ENCODE data around the gene FBLL1. TPM values are rescaled to one million over a fixed set of nuclear protein-coding genes. Genes with fewer than 3 reads are reported as not detected.

FBLL1 gene
- 1.3 TPM in 1 of 2 replicates, not detected in the other for total RNA-seq (2014; rRNA removed; shearing (Covaris generic))
- polyA plus RNA-seq (2016; fragmentation: Nextera tagmentation; extraction: Ambion mirVana): 0.16 TPM in 1 of 2 replicates, not detected in the other

DNA sequence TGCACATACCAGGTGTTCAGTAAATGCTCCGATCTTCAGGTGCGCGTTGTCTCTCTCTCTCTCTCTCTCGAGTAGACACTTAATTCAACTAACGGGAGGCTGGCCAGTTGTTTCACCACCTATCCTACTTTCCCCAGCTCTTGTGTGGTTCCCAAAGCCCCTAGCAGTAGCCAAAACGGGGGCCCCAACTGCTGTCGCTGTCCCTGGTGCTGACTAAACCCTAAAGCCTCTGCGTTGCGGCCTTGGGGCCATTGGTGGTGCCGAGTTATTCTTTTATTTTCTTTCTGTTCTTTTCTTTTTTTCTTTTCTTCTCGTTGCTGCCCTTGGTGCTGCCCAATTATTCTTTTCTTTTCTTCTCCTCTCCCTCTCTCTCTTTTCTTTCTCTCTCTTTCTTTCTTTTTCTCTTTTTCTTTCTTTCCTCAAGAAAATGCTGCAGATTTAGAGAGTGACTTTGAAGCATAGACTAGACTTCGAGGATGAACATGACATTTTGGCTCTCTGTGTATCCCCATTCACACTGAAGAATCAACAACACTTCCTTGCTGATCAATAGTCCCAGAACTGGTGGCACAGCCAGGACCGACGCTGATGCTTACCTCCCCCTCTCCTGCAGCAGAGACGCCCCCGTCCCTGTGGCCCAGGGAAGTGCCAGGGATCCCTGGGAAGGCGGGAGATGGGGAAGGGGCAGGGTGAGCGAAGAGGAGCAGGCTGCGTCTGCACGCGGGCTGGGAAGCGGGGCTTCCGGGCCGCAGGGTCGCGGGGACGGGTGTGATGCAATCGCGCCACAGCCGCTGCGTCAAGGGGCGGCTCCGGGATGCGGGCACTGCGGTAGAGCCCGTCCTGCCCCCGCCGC lies at the start of gene FBLL1:
TSS of gene FBLL1 (plus strand) at position 785 of the 853 bp plus-strand sequence. CDS start 200 bp downstream, outside the sequence.
- Histone ChIP-seq H3K4me2 (ENCODE audit: unreplicated experiment) (peak within 1 kb of the TSS; percentile 35), H3K4me1 (ENCODE audit: insufficient read depth) (no peaks in the 10 kb centered on the region), H3K4me3 (peak within 1 kb of the TSS; percentile 34), H3K9me3 (ENCODE audit: low read depth) (no peaks in the 10 kb centered on the region), H3F3A (ENCODE audit: insufficient read depth) (peaks cover 4% of the 10 kb centered on the region), H3K27ac (no peak within 1 kb of the TSS), H3K36me3 (ENCODE audit: low read depth) (no peaks in the 10 kb centered on the region), H4K20me1 (ENCODE audit: insufficient read depth) (no peaks in the 10 kb centered on the region), H3K9ac (no peak within 1 kb of the TSS), H3K9me2 (ENCODE audit: insufficient read depth) (no peaks in the 10 kb centered on the region), H3K79me2 (ENCODE audit: insufficient read depth) (no peaks in the 10 kb centered on the region), H2AFZ (no peak within 1 kb of the TSS), H3K27me3 (replicated peaks; ENCODE audit: insufficient read depth) (peaks cover 30% of the 10 kb centered on the region)
- WGBS, 2 experiments (ENCODE audit: low coverage in 1 of 2, low lambda C conversion rate in 2 of 2, missing lambda C conversion rate in 2 of 2): 20 to 22% methylated on average over 25 to 32 of the region's 38 CpGs
- TF ChIP-seq EZH2phosphoT487 (IDR thresholded peaks at IDR 0.05; ENCODE audit: insufficient read depth, low read depth) (0 out of 2 replicates have a peak, but pooled peaks have one; percentile 34), EZH2 (IDR thresholded peaks at IDR 0.05; ENCODE audit: insufficient read depth, poor library complexity, severe bottlenecking) (peak; percentile 39)
- DNase-seq: peak; percentile 47
- in situ Hi-C loops (cut with MboI): no loop called here

GRCh38 chr5:168480601-168481000 lies 48.5 kb upstream of the FBLL1 start:
- Histone ChIP-seq H3K9me2 (ENCODE audit: insufficient read depth) (no peaks in the 10 kb centered on the region), H3K4me3 (no peak overlapping the region), H2AFZ (no peak overlapping the region), H4K20me1 (ENCODE audit: insufficient read depth) (no peaks in the 10 kb centered on the region), H3K27me3 (replicated peaks; ENCODE audit: insufficient read depth) (no peaks in the 10 kb centered on the region), H3K9me3 (ENCODE audit: low read depth) (no peaks in the 10 kb centered on the region), H3K36me3 (ENCODE audit: low read depth) (no peaks in the 10 kb centered on the region), H3F3A (ENCODE audit: insufficient read depth) (no peaks in the 10 kb centered on the region), H3K79me2 (ENCODE audit: insufficient read depth) (no peaks in the 10 kb centered on the region), H3K27ac (no peak overlapping the region), H3K9ac (no peak overlapping the region), H3K4me2 (ENCODE audit: unreplicated experiment) (no peak overlapping the region), H3K4me1 (ENCODE audit: insufficient read depth) (no peaks in the 10 kb centered on the region)
- no peak for DNase-seq
- in situ Hi-C loops (cut with MboI): no loop called here
- 86 to 91% methylated on average over 3 of the region's 3 CpGs for WGBS, 2 experiments (ENCODE audit: low coverage in 1 of 2, low lambda C conversion rate in 2 of 2, missing lambda C conversion rate in 2 of 2)
- TF ChIP-seq EZH2 (IDR thresholded peaks at IDR 0.05; ENCODE audit: insufficient read depth, poor library complexity, severe bottlenecking) (no peak), EZH2phosphoT487 (IDR thresholded peaks at IDR 0.05; ENCODE audit: insufficient read depth, low read depth) (no peak)

DNA sequence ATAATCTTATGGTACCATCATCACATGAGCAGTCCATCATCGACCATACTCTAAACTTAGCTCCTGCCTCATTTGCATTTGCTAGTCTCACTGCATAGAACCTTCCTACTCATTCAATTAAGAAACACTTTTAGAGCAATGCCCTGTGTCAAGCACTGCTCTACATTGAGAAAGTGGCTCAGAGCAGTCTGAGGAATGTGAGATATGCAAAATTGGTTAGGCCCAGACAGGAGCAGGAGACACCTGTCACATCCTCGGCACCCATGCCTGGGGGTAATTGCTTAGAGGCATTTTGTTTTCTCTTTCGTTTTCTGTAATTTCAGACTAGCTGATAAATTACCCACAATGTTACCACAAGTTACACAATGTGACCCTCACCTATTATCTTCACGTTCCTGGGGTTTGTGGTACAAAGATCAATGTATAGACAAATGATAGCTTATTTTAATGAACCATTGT lies 47.7 kb upstream of the FBLL1 start:
- H3F3A ChIP-seq (ENCODE audit: insufficient read depth): no peaks in the 10 kb centered on the region
- 70 to 73% methylated on average over 4 of the region's 4 CpGs for WGBS, 2 experiments (ENCODE audit: low coverage in 1 of 2, low lambda C conversion rate in 2 of 2, missing lambda C conversion rate in 2 of 2)
- H3K79me2 ChIP-seq (ENCODE audit: insufficient read depth): no peaks in the 10 kb centered on the region
- H3K4me2 ChIP-seq (ENCODE audit: unreplicated experiment): no peak overlapping the region
- no peak overlapping the region for H2AFZ ChIP-seq
- no peak for DNase-seq
- H3K27me3 ChIP-seq (replicated peaks; ENCODE audit: insufficient read depth): no peaks in the 10 kb centered on the region
- H3K9me2 ChIP-seq (ENCODE audit: insufficient read depth): no peaks in the 10 kb centered on the region
- H3K4me1 ChIP-seq (ENCODE audit: insufficient read depth): peaks cover 4% of the 10 kb centered on the region; the same call in 1 of the 2 replicates
- H3K27ac ChIP-seq: no peak overlapping the region
- in situ Hi-C loops (cut with MboI): no loop called here
- no peak overlapping the region for H3K4me3 ChIP-seq
- no peaks in the 10 kb centered on the region for H3K9me3 ChIP-seq (ENCODE audit: low read depth)
- H3K36me3 ChIP-seq (ENCODE audit: low read depth): no peaks in the 10 kb centered on the region
- no peaks in the 10 kb centered on the region for H4K20me1 ChIP-seq (ENCODE audit: insufficient read depth)
- H3K9ac ChIP-seq: no peak overlapping the region
- TF ChIP-seq EZH2 (IDR thresholded peaks at IDR 0.05; ENCODE audit: insufficient read depth, poor library complexity, severe bottlenecking) (no peak), EZH2phosphoT487 (IDR thresholded peaks at IDR 0.05; ENCODE audit: insufficient read depth, low read depth) (no peak)

- Histone ChIP-seq H3K79me2 (ENCODE audit: insufficient read depth) (peaks cover 10% of the 10 kb centered on the region), H3F3A (ENCODE audit: insufficient read depth) (no peaks in the 10 kb centered on the region), H3K36me3 (ENCODE audit: low read depth) (no peaks in the 10 kb centered on the region), H3K9ac (no peak overlapping the region), H2AFZ (no peak overlapping the region), H3K4me3 (no peak overlapping the region), H3K9me3 (ENCODE audit: low read depth) (no peaks in the 10 kb centered on the region), H3K4me2 (ENCODE audit: unreplicated experiment) (no peak overlapping the region), H3K9me2 (ENCODE audit: insufficient read depth) (no peaks in the 10 kb centered on the region), H4K20me1 (ENCODE audit: insufficient read depth) (no peaks in the 10 kb centered on the region), H3K4me1 (ENCODE audit: insufficient read depth) (peaks cover 5% of the 10 kb centered on the region; the same call in 1 of the 2 replicates), H3K27ac (no peak overlapping the region), H3K27me3 (replicated peaks; ENCODE audit: insufficient read depth) (no peaks in the 10 kb centered on the region)
- in situ Hi-C loops (cut with MboI): no loop called here
- no peak for DNase-seq
- TF ChIP-seq EZH2phosphoT487 (IDR thresholded peaks at IDR 0.05; ENCODE audit: insufficient read depth, low read depth): no peak
- TF ChIP-seq EZH2 (IDR thresholded peaks at IDR 0.05; ENCODE audit: insufficient read depth, poor library complexity, severe bottlenecking): no peak
- WGBS, 2 experiments (ENCODE audit: low coverage in 1 of 2, low lambda C conversion rate in 2 of 2, missing lambda C conversion rate in 2 of 2): 71 to 78% methylated on average over 5 of the region's 5 CpGs
Observed at GRCh38 chr5:168482361-168482760, 46.7 kb upstream of the FBLL1 start.
